ENCODE data around the gene NAA15.
"Not testable (repeated sequence)": the region's sequence is repeated elsewhere in the genome, so short reads cannot be mapped to it uniquely, and the experiment has no call there.

The NAA15 gene

GRCh38 chr4:139301113-139301820 lies at the start of gene NAA15:
NAA15 (plus strand) TSS chr4:139301505; CDS start chr4:139301778, 273 bp downstream.
- peak; percentile 99 for DNase-seq
- peak; percentile 95 for TF ChIP-seq POLR2A (IDR thresholded peaks at IDR 0.05; ENCODE audit: low read length)
- TF ChIP-seq GATA1 (IDR thresholded peaks at IDR 0.05; ENCODE audit: low read depth, low read length), result no peak

- TF ChIP-seq POLR2A (IDR thresholded peaks at IDR 0.05; ENCODE audit: low read length) (no peak), GATA1 (IDR thresholded peaks at IDR 0.05; ENCODE audit: low read depth, low read length) (no peak)
- DNase-seq, result peak in 1 of 2 experiments; percentile 5
Observed at GRCh38 chr4:139253046-139253445, 48.3 kb upstream of the NAA15 start.

GRCh38 chr4:139253713-139254112 lies 47.6 kb upstream of the NAA15 start:
- no peak for DNase-seq
- TF ChIP-seq GATA1 (IDR thresholded peaks at IDR 0.05; ENCODE audit: low read depth, low read length), result no peak

- not testable (repeated sequence) for DNase-seq
Observed at GRCh38 chr4:139255581-139255980, 45.7 kb upstream of the NAA15 start.

GRCh38 chr4:139256349-139256748 lies 45.0 kb upstream of the NAA15 start:
- no peak for TF ChIP-seq POLR2A (IDR thresholded peaks at IDR 0.05; ENCODE audit: low read length)
- TF ChIP-seq GATA1 (IDR thresholded peaks at IDR 0.05; ENCODE audit: low read depth, low read length), result no peak
- no peak for DNase-seq

- TF ChIP-seq GATA1 (IDR thresholded peaks at IDR 0.05; ENCODE audit: low read depth, low read length) (no peak), POLR2A (IDR thresholded peaks at IDR 0.05; ENCODE audit: low read length) (no peak)
- no peak for DNase-seq
Observed at GRCh38 chr4:139265654-139266053, 35.7 kb upstream of the NAA15 start.

GRCh38 chr4:139266208-139266582 lies 35.1 kb upstream of the NAA15 start:
- no peak for DNase-seq
- TF ChIP-seq POLR2A (IDR thresholded peaks at IDR 0.05; ENCODE audit: low read length) (no peak), GATA1 (IDR thresholded peaks at IDR 0.05; ENCODE audit: low read depth, low read length) (no peak)

- TF ChIP-seq GATA1 (IDR thresholded peaks at IDR 0.05; ENCODE audit: low read depth, low read length) (no peak), POLR2A (IDR thresholded peaks at IDR 0.05; ENCODE audit: low read length) (peak; percentile 29)
- DNase-seq, result peak; percentile 65 to 82
Observed at GRCh38 chr4:139266583-139267257, 34.6 kb upstream of the NAA15 start.

GRCh38 chr4:139267301-139267700 lies 34.0 kb upstream of the NAA15 start:
- no peak for DNase-seq
- no peak for TF ChIP-seq POLR2A (IDR thresholded peaks at IDR 0.05; ENCODE audit: low read length)
- TF ChIP-seq GATA1 (IDR thresholded peaks at IDR 0.05; ENCODE audit: low read depth, low read length), result no peak

GRCh38 chr4:139273835-139274234 lies 27.5 kb upstream of the NAA15 start:
- TF ChIP-seq GATA1 (IDR thresholded peaks at IDR 0.05; ENCODE audit: low read depth, low read length), result no peak
- no peak for TF ChIP-seq POLR2A (IDR thresholded peaks at IDR 0.05; ENCODE audit: low read length)
- no peak for DNase-seq

- no peak for TF ChIP-seq GATA1 (IDR thresholded peaks at IDR 0.05; ENCODE audit: low read depth, low read length)
- no peak for TF ChIP-seq POLR2A (IDR thresholded peaks at IDR 0.05; ENCODE audit: low read length)
- no peak for DNase-seq
Observed at GRCh38 chr4:139274790-139275189, 26.5 kb upstream of the NAA15 start.

GRCh38 chr4:139275281-139275735 lies 26.0 kb upstream of the NAA15 start:
- no peak for TF ChIP-seq POLR2A (IDR thresholded peaks at IDR 0.05; ENCODE audit: low read length)
- no peak for TF ChIP-seq GATA1 (IDR thresholded peaks at IDR 0.05; ENCODE audit: low read depth, low read length)
- no peak for DNase-seq

- peak; percentile 38 to 51 for DNase-seq
- TF ChIP-seq GATA1 (IDR thresholded peaks at IDR 0.05; ENCODE audit: low read depth, low read length) (no peak), POLR2A (IDR thresholded peaks at IDR 0.05; ENCODE audit: low read length) (no peak)
Observed at GRCh38 chr4:139278485-139278884, 22.8 kb upstream of the NAA15 start.

- TF ChIP-seq GATA1 (IDR thresholded peaks at IDR 0.05; ENCODE audit: low read depth, low read length) (no peak), POLR2A (IDR thresholded peaks at IDR 0.05; ENCODE audit: low read length) (no peak)
- DNase-seq, result peak; percentile 37 to 40
Observed at GRCh38 chr4:139278912-139279759, 22.2 kb upstream of the NAA15 start.

Measured in erythroblast (primary cell).